IgD-negative memory B cell (primary cell): ENCODE data around the gene MYO1E. TPM values are rescaled to one million over a fixed set of nuclear protein-coding genes. Genes with fewer than 3 reads are reported as not detected.
"Not testable (repeated sequence)": the region's sequence is repeated elsewhere in the genome, so short reads cannot be mapped to it uniquely, and the experiment has no call there.

Experiments
- H3K27ac Mint-ChIP-seq, 3 donors: one replicate each; pipeline ENCODE4 v1.8.0; 2020 to 2022; ENCODE audit warnings: mild to moderate bottlenecking in 3 of 3, mixed read lengths in 3 of 3, moderate library complexity in 1 of 3
- H3K27me3 Mint-ChIP-seq: one replicate; pipeline ENCODE4 v1.8.0; 2021; ENCODE audit warnings: mixed read lengths
- H3K36me3 Mint-ChIP-seq: one replicate; pipeline ENCODE4 v1.8.0; 2020; ENCODE audit warnings: mild to moderate bottlenecking, mixed read lengths
- H3K4me1 Mint-ChIP-seq, 3 donors: one replicate each; pipeline ENCODE4 v1.8.0; 2020 to 2022; ENCODE audit warnings: mixed read lengths in 3 of 3, mild to moderate bottlenecking in 1 of 3
- H3K4me3 Mint-ChIP-seq, 4 donors: one replicate each; pipeline ENCODE4 v1.8.0; 2020 to 2022; ENCODE audit warnings: mild to moderate bottlenecking in 4 of 4, mixed read lengths in 4 of 4, moderate library complexity in 3 of 4
- H3K9me3 Mint-ChIP-seq, 3 donors: one replicate each; pipeline ENCODE4 v1.8.0; 2020 to 2021; ENCODE audit warnings: mixed read lengths in 3 of 3, mild to moderate bottlenecking in 1 of 3
- polyA plus RNA-seq: library from polyadenylated mRNA; unstranded; fragments of 300-500 nt; fragmentation: Illumina TruSeq; gene quantifications from one replicate; pipeline ENCODE4 v1.2.3, GENCODE V29; 2021

Gene MYO1E
- polyA plus RNA-seq, 1 donor from 2014 or later: 27.4 TPM

DNA sequence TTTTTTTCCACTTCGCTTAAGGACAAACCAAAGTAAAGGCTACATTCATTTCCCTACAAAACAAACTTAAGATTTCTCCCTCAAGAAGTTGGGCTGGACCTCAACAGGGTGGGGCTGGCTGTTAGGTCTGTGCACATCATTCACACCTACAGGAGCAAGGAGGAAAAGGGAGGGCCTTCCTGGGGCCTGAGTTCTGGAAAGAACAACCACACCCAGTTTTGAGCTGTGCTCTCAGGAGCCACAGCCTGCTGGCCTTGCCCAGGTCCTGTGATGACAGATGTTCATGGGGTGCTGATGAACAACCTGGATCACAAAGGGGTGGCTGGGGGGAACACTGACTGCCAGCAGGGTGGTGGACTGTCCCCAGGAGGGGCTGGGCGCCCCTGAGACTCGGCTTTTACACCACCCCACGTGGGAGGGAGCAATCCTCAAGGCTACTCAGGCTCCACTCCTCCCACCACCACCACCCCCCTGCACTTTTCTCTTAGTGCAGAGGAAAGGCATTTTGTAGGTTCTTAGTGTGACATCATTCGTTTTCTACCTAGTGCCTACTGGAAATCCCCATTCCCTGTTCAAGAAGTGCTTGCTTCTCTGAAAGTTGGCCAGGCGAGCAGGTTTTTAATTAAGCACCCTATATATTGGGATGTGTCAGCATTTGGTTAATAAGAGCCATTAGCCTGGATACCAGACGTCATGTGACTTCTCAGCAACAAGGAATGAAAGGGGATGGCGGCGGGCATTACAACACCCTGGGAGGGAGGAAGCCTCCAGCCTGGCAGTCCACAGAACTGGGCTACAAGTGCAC, 232.0 kb downstream of the MYO1E start:
- Mint-ChIP-seq H3K9me3 (no peaks in the 10 kb centered on the region), H3K4me3 (no peak overlapping the region), H3K27ac (peak overlapping the region in 1 of 3 donors; percentile 16), H3K27me3 (no peaks in the 10 kb centered on the region), H3K4me1 (peaks cover 4 to 8% (median 8%) of the 10 kb centered on the region in 3 donors), H3K36me3 (peaks cover 4% of the 10 kb centered on the region)

DNA sequence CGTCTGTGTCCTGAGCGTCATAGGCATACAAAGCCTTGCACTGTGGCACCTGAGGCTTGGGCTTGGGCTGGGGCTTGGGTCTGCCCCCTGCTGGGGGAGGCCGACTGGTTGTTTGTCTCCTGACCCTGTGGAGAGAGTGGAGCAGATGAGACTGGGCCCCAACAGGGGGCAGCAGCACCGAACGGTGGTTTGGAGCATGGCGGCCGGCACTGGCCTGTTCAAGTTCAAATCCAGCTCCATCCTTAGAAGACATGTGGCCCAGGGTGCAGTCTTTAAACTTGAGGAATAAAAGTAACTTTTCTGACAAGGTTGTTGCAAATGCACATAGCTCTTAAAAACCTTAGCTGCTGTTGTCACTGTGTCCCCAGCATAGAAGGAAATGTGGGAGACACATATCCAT, 234.4 kb downstream of the MYO1E start:
- Mint-ChIP-seq H3K27me3 (no peaks in the 10 kb centered on the region), H3K4me1 (peaks cover 4 to 8% (median 8%) of the 10 kb centered on the region in 3 donors)

DNA sequence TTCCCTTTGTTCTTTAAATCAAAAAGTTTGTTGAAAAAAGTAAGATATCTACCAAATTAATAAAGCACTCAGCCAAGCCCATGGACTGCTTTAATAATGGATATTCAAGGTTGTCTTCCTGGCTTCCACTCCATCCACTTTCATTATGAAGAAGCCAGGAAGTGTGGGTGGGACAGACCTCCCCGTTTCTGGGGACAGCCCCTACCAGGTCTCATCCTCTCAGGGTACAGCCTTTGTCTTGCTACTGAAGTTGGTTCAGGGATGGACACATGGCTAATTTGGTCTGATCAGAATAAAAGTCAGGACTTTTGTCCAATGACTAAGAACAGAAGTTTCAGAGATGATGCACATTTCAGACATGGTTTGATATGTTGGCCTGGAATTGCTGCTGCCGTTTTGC, 235.1 kb downstream of the MYO1E start:
- peak overlapping the region in 2 of 3 donors; percentile 63 to 79 for H3K27ac Mint-ChIP-seq

More for the DNA sequence above, 234.4 kb downstream of the MYO1E start:
- peaks cover 4% of the 10 kb centered on the region for H3K36me3 Mint-ChIP-seq
- H3K27ac Mint-ChIP-seq: peak overlapping the region in 1 of 3 donors; percentile 79
- peak overlapping the region in 1 of 4 donors; percentile 41 for H3K4me3 Mint-ChIP-seq
- H3K9me3 Mint-ChIP-seq: no peaks in the 10 kb centered on the region

DNA sequence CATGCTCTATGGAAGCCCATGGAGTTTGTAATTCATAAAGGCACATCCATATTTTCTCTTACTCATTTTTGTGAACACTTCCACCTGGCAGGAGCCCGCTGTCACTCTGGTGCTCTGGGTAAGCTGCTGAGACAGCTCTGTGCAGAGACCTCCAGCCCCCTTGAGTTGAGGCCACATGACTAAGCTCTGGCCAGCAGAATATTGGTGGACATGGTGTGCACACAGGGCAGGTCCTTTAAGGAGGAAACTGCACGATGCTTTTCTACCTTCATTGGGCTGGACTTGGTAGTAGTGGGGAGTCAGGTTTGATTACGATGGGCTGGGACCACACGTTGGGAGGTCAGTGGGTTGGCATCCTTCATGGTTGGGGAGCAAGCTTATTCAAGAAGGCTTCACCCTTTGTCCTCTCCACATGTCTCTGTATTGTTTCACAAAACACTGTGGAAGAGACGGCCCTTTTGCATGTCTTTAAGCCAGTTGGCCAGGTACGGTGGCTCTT, 238.7 kb downstream of the MYO1E start:
- H3K36me3 Mint-ChIP-seq: peaks cover 7% of the 10 kb centered on the region
- no peak overlapping the region for H3K4me3 Mint-ChIP-seq
- no peaks in the 10 kb centered on the region for H3K27me3 Mint-ChIP-seq
- no peak overlapping the region for H3K27ac Mint-ChIP-seq
- peaks cover 5 to 8% (median 5%) of the 10 kb centered on the region in 3 donors for H3K4me1 Mint-ChIP-seq
- peaks cover 0 to 15% (median 0%) of the 10 kb centered on the region in 3 donors for H3K9me3 Mint-ChIP-seq

More for the DNA sequence above, 235.1 kb downstream of the MYO1E start:
- Mint-ChIP-seq H3K9me3 (no peaks in the 10 kb centered on the region), H3K4me3 (no peak overlapping the region), H3K4me1 (peaks cover 4 to 8% (median 8%) of the 10 kb centered on the region in 3 donors), H3K36me3 (peaks cover 7% of the 10 kb centered on the region), H3K27me3 (no peaks in the 10 kb centered on the region)

DNA sequence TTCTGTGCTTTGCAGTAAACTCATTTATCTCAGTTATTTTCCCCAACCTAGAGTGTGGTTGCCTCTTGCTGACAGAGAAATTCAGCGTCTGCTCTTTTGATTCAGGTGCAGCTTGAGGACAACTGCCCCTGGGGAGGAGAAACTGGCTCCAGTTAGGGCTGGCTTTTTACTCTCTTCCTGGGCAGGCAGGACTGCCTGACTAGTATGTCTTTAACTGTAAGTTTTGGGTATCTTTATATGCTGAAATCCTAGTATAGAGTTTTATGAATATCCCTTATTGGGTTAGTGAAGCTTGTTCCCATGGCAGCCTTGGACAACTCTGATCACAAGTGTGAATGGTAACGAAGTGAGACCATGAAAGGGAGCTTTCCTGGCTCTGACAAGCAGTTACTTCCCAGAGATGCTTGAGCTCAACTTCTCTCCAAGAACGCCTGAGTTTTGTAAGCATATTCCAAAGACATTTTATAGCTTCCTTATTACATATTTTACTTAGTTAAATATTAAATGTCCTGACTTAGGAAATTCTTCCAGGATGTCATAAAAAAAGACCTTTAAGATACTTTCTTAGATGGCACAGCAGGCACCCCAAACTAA, 240.6 kb downstream of the MYO1E start:
- Mint-ChIP-seq H3K4me1 (peaks cover 13 to 17% (median 16%) of the 10 kb centered on the region in 3 donors), H3K4me3 (no peak overlapping the region), H3K9me3 (peaks cover 0 to 15% (median 3%) of the 10 kb centered on the region in 3 donors), H3K27me3 (no peaks in the 10 kb centered on the region), H3K36me3 (peaks cover 9% of the 10 kb centered on the region), H3K27ac (no peak overlapping the region)

DNA sequence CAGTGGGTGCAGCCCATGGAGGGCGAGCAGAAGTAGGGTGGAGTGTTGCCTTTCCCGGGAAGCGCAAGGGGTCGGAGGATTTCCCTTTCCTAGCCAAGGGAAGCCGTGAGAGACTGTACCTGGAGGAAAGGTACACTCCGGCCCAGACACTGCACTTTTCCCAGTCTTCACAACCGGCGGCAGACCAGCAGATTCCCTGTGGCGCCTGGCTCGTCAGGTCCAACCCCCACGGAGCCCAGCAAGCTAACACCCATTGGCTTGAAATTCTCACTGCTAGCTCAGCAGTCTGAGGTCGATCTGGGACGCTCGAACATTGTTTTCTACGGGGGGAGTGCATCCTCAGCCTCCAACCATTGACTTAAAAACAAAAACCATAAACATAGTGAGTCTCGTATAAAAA, 241.2 kb downstream of the MYO1E start:
- peaks cover 14 to 18% (median 17%) of the 10 kb centered on the region in 3 donors for H3K4me1 Mint-ChIP-seq
- peaks cover 0 to 15% (median 4%) of the 10 kb centered on the region in 3 donors for H3K9me3 Mint-ChIP-seq
- no peaks in the 10 kb centered on the region for H3K27me3 Mint-ChIP-seq
- peaks cover 9% of the 10 kb centered on the region for H3K36me3 Mint-ChIP-seq
- no peak overlapping the region for H3K27ac Mint-ChIP-seq
- H3K4me3 Mint-ChIP-seq: no peak overlapping the region

DNA sequence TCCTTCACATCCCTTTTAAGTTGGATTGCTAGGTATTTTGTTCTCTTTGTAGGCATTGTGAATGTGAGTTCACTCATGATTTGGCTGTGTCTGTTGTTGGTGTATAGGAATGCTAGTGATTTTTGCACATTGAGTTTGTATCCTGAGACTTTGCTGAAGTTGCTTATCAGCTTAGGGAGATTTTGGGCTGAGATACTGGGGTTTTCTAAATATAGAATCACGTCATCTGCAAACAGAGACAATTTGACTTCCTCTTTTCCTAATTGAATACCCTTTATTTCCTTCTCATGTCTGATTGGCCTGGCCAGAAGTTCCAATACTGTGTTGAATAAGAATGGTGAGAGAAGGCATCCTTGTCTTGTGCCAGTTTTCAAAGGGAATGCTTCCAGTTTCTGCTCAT, 245.4 kb downstream of the MYO1E start:
- Mint-ChIP-seq H3K4me3 (peak overlapping the region in 2 of 4 donors; percentile 0 to 30), H3K9me3 (peaks cover 2 to 15% (median 6%) of the 10 kb centered on the region in 3 donors), H3K4me1 (peaks cover 14 to 18% (median 17%) of the 10 kb centered on the region in 3 donors), H3K27ac (peak overlapping the region in 1 of 3 donors; percentile 1)
- not testable (repeated sequence) for H3K36me3 Mint-ChIP-seq, H3K27me3 Mint-ChIP-seq

DNA sequence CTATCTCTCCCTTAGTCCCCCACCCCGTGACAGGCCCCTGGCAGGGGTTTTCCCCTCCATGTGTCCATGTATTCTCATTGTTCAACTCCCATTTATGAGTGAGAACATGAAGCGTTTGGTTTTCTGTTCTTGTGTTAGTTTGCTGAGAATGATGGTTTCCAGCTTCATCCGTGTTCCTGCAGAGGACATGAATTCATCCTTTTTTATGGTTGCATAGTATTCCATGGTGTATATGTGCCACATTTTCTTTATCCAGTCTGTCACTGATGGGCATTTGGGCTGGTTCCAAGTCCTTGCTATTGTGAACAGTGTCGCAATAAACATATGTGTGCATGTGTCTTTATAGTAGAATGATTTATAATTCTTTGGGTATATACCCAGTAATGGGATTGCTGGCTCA, 247.0 kb downstream of the MYO1E start:
- H3K4me1 Mint-ChIP-seq: peaks cover 14 to 18% (median 17%) of the 10 kb centered on the region in 3 donors
- not testable (repeated sequence) for H3K4me3 Mint-ChIP-seq, H3K27ac Mint-ChIP-seq, H3K36me3 Mint-ChIP-seq, H3K27me3 Mint-ChIP-seq
- H3K9me3 Mint-ChIP-seq: peaks cover 2 to 15% (median 6%) of the 10 kb centered on the region in 3 donors

DNA sequence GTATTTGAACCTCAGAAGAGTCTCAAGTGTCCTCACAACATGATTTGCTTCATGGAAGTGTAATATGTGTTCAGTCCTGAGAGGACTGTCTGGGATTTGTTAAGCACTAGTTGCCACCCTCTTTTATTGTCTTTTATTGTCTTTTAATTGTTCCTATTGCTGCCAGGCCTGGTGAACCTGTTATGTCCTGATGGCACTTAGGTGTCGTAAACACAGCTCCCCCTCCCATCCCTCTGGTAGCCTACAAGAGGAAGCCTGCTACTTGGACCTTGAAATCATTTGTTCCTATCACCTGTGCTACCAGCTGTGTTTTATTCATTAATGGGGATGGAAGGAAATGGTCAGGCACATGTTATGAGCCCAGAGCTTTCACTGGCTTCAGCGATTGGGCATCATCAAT, 248.4 kb downstream of the MYO1E start:
- no peaks in the 10 kb centered on the region for H3K27me3 Mint-ChIP-seq

DNA sequence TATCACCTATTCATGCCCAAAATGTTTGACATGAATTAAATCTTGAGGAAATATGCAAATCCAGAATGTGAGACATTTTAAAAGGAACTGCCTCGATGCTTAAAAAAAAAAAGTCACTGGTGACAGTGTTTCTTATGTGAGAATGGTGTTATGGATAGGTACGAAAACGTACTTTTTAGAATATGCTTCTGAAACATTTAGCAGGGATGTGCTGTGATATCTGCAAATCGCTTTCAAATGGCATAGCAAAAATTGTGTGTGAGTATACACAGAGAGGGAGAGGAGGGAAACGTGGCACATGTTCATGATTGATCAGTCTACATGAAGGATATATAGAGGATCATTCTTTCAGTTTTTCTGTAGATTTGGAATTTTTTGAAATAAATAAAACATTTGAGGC, 251.7 kb downstream of the MYO1E start:
- peaks cover 0 to 2% (median 0%) of the 10 kb centered on the region in 3 donors for H3K9me3 Mint-ChIP-seq
- H3K4me3 Mint-ChIP-seq: no peak overlapping the region
- H3K36me3 Mint-ChIP-seq: no peaks in the 10 kb centered on the region
- no peaks in the 10 kb centered on the region for H3K27me3 Mint-ChIP-seq
- no peak overlapping the region for H3K27ac Mint-ChIP-seq
- H3K4me1 Mint-ChIP-seq: peaks cover 0 to 6% (median 0%) of the 10 kb centered on the region in 3 donors

More for the DNA sequence above, 248.4 kb downstream of the MYO1E start:
- Mint-ChIP-seq H3K9me3 (peaks cover 1 to 6% (median 2%) of the 10 kb centered on the region in 3 donors), H3K4me3 (no peak overlapping the region), H3K4me1 (peaks cover 14 to 18% (median 17%) of the 10 kb centered on the region in 3 donors), H3K27ac (no peak overlapping the region), H3K36me3 (peaks cover 1% of the 10 kb centered on the region)

DNA sequence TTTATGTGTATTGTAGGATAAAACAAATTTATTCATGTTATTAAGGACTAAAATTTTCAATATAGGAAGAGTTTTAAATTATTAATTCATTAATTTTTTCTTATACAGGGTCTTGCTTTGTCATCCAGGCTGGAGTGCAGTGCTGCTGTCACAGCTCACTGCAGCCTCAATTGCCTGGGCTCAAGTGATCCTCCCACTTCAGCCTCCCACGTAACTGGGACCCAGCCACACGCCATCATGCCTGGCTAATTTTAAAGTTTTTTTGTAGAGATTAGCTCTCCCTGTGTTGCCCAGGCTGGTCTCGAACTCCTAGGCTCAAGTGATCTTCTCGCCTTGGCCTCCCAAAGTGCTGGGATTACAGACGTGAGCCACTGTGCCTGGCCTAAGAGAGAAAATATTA, 253.0 kb downstream of the MYO1E start:
- Mint-ChIP-seq H3K9me3 (peaks cover 0 to 2% (median 0%) of the 10 kb centered on the region in 3 donors), H3K4me1 (peaks cover 0 to 6% (median 0%) of the 10 kb centered on the region in 3 donors), H3K27me3 (no peaks in the 10 kb centered on the region), H3K27ac (no peak overlapping the region), H3K4me3 (no peak overlapping the region), H3K36me3 (peaks cover 2% of the 10 kb centered on the region)

DNA sequence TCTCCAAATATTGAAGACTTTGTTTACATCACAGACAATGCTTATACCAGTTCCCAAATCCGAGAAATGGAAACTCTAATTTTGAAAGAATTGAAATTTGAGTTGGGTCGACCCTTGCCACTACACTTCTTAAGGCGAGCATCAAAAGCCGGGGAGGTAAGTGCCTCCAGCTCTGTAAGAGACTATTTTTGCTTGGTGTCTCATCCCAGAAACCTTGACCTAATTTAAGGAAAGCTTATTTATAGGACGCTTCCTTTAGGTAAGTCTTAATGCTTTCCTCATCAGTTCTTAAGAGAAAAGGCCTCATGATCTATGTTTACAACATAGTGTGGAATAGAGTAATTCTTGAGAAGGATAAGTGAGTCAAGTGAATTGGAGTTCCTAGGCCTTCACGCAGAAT, 255.9 kb downstream of the MYO1E start:
- no peak overlapping the region for H3K27ac Mint-ChIP-seq
- no peak overlapping the region for H3K4me3 Mint-ChIP-seq
- H3K27me3 Mint-ChIP-seq: no peaks in the 10 kb centered on the region
- H3K9me3 Mint-ChIP-seq: no peaks in the 10 kb centered on the region
- H3K4me1 Mint-ChIP-seq: peaks cover 0 to 7% (median 0%) of the 10 kb centered on the region in 3 donors
- peaks cover 2% of the 10 kb centered on the region for H3K36me3 Mint-ChIP-seq

DNA sequence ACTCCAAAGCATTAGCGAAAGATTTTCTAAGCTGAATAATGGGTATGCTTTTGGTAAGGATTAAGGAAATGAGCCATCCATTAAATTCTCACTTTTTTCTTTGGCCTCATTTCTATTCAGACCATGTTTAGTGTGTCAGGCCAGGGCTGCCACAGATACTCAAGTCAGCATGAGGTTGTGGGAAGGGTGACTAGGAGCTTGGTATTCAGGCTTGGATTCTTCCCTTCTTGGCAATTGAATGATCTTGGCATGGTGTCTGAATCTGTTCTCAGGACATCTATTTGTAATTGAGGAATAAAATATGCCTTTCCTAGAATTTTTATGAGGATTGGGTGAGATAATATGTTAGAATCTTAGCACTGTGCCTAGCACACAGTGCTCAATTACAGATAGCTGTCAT, 256.5 kb downstream of the MYO1E start:
- peaks cover 0 to 7% (median 0%) of the 10 kb centered on the region in 3 donors for H3K4me1 Mint-ChIP-seq
- H3K36me3 Mint-ChIP-seq: peaks cover 2% of the 10 kb centered on the region
- no peak overlapping the region for H3K4me3 Mint-ChIP-seq
- H3K27me3 Mint-ChIP-seq: no peaks in the 10 kb centered on the region
- H3K9me3 Mint-ChIP-seq: no peaks in the 10 kb centered on the region
- no peak overlapping the region for H3K27ac Mint-ChIP-seq

DNA sequence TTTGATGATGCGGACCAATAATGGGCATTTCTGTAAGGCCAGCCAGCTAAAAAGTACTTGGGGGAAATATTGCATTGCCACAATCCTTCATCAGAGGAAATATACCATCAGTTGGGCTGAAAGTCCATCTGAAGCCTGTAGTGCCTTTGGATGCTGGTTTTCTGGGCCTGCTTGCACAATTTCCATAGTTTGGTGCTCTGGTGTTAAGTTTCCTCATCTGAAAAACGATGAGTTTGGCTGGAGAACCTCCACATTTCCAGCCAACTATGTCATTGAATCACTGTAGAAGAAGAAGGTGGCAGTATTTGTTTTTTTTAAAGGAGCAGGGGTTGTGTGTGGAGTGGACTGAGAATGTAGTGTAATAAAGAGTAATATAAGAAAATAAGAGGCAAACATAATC, 257.6 kb downstream of the MYO1E start:
- Mint-ChIP-seq H3K27ac (no peak overlapping the region), H3K27me3 (no peaks in the 10 kb centered on the region), H3K4me1 (peaks cover 0 to 7% (median 0%) of the 10 kb centered on the region in 3 donors), H3K36me3 (peaks cover 2% of the 10 kb centered on the region), H3K9me3 (no peaks in the 10 kb centered on the region), H3K4me3 (no peak overlapping the region)

DNA sequence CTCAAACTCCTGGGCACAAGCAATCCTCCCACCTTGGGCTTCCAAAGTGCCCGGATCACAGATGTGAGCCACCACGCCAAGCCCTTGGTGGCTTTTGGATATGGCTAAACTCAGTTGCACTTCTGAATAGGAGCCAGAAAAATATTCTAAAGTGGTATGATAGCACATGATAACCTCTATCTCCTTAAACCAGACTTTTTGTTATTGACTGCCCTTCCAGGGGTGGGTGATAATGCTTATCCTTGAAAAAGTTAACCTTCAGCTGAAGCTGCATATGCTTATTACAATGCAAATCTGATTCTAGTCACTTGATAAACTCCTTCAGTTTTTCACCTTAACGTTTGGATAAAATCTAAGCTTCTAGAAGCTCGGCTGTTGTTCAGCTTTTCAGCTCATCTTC, 261.4 kb downstream of the MYO1E start:
- H3K9me3 Mint-ChIP-seq: no peaks in the 10 kb centered on the region

More for the DNA sequence above, 261.4 kb downstream of the MYO1E start:
- peaks cover 2% of the 10 kb centered on the region for H3K36me3 Mint-ChIP-seq
- no peak overlapping the region for H3K27ac Mint-ChIP-seq
- H3K27me3 Mint-ChIP-seq: no peaks in the 10 kb centered on the region
- H3K4me3 Mint-ChIP-seq: no peak overlapping the region
- H3K4me1 Mint-ChIP-seq: peaks cover 0 to 1% (median 0%) of the 10 kb centered on the region in 3 donors
